PFSK-1 (cell line): ENCODE results near the gene MAGI2.

Experiments used
- FOXP2 ChIP-seq: optimal IDR thresholded peaks from 2 replicates; pipeline ENCODE3; 2011; ENCODE audit warnings: borderline replicate concordance, control low read depth, inconsistent platforms; ENCODE audit not compliant: insufficient read depth; ENCODE audit errors: extremely low read length, extremely low read depth
- POLR2AphosphoS5 ChIP-seq: IDR thresholded peaks from 2 replicates; pipeline ENCODE4 v1.6.1; 2012; ENCODE audit warnings: low read depth, mild to moderate bottlenecking, control low read depth, low read length, moderate library complexity
- REST ChIP-seq, 2 experiments: IDR thresholded peaks; 2 replicates each; pipeline versions ENCODE4 v1.6.1 to v1.8.0; 2011 to 2012; ENCODE audit warnings: low read depth in 2 of 2, low read length in 2 of 2, control low read depth in 1 of 2, inconsistent platforms in 1 of 2, mild to moderate bottlenecking in 1 of 2, moderate library complexity in 1 of 2; ENCODE audit not compliant: insufficient read depth in 1 of 2
- SIN3A ChIP-seq: IDR thresholded peaks from 2 replicates; pipeline ENCODE4 v1.6.1; 2012; ENCODE audit warnings: mild to moderate bottlenecking, low read length, moderate library complexity, borderline replicate concordance; ENCODE audit not compliant: insufficient read depth
- TAF1 ChIP-seq: IDR thresholded peaks from 2 replicates; pipeline ENCODE4 v1.6.1; 2012; ENCODE audit warnings: low read length, control low read depth, borderline replicate concordance; ENCODE audit not compliant: insufficient read depth

MAGI2 gene

GRCh38 chr7:78953726-78954363, 499.6 kb downstream of the MAGI2 start:
- TF ChIP-seq TAF1 = no peak
- no peak for TF ChIP-seq FOXP2
- TF ChIP-seq SIN3A = no peak
- TF ChIP-seq REST (IDR thresholded peaks at IDR 0.05; ENCODE audit: insufficient read depth in 1 of 2, low read depth in 2 of 2, low read length in 2 of 2) = no peak
- TF ChIP-seq POLR2AphosphoS5 = no peak

GRCh38 chr7:78953090-78953489, 500.4 kb downstream of the MAGI2 start:
- TF ChIP-seq SIN3A (no peak), TAF1 (no peak), FOXP2 (no peak), REST (IDR thresholded peaks at IDR 0.05; ENCODE audit: insufficient read depth in 1 of 2, low read depth in 2 of 2, low read length in 2 of 2) (no peak), POLR2AphosphoS5 (no peak)

- TF ChIP-seq POLR2AphosphoS5 (no peak), REST (IDR thresholded peaks at IDR 0.05; ENCODE audit: insufficient read depth in 1 of 2, low read depth in 2 of 2, low read length in 2 of 2) (no peak), SIN3A (no peak), FOXP2 (no peak), TAF1 (no peak)
Observed at GRCh38 chr7:78939669-78940068, 513.8 kb downstream of the MAGI2 start.

GRCh38 chr7:78924581-78924980, 528.9 kb downstream of the MAGI2 start:
- TF ChIP-seq REST (IDR thresholded peaks at IDR 0.05; ENCODE audit: insufficient read depth in 1 of 2, low read depth in 2 of 2, low read length in 2 of 2) (no peak), FOXP2 (no peak), POLR2AphosphoS5 (no peak), SIN3A (no peak), TAF1 (no peak)
